Mucosa of descending colon (tissue), 3 donors: Measurements from ENCODE around the gene KNSTRN. TPM values are rescaled to one million over a fixed set of nuclear protein-coding genes. Genes with fewer than 3 reads are reported as not detected.

Experiments
- ATAC-seq: fragments of 200-7000 bp; cut with Tn5 transposase; one replicate; pipeline ENCODE4 v1.9.1; 2020; ENCODE audit warnings: mild to moderate bottlenecking, moderate library complexity
- DNase-seq, 3 donors: peaks; one replicate each; pipeline ENCODE4 v3.0.0-alpha.2; 2020
- H3K36me3 ChIP-seq: fragments of 200-600 bp; one replicate; pipeline ENCODE4 v1.8.0; 2021; ENCODE audit warnings: low read depth, mild to moderate bottlenecking
- H3K4me1 ChIP-seq: fragments of 200-600 bp; one replicate; pipeline ENCODE4 v1.8.0; 2021; ENCODE audit warnings: low read depth, mild to moderate bottlenecking
- H3K4me3 ChIP-seq: fragments of 200-600 bp; one replicate; pipeline ENCODE4 v1.8.0; 2021; ENCODE audit warnings: mild to moderate bottlenecking
- H3K9me3 ChIP-seq: fragments of 200-600 bp; one replicate; pipeline ENCODE4 v1.8.0; 2021; ENCODE audit warnings: mild to moderate bottlenecking
- intact Hi-C, 2 donors: fragments of 100-400 bp; cut with DNase I in 1 of 2; cut with micrococcal nuclease in 1 of 2; formaldehyde crosslinking; loops; one replicate each; pipeline versions ENCODE4 v1.11.0 to v1.11.1; 2022; cut with DNase I, micrococcal nuclease
- total RNA-seq, 3 donors: library from RNA; stranded (reverse); fragmentation: NEBNext Ultra II Directional in 2 of 3; extraction: Animal tissue kit (Norgen Biotek cat#: 25700) in 2 of 3; gene quantifications; one replicate each; pipeline versions ENCODE4 v1.2.1 to v1.2.4, GENCODE V29; 2021 to 2023
- TF ChIP-seq, protein P1 (sequence below): fragments of 200-600 bp; IDR thresholded peaks from one replicate; pipeline ENCODE4 v1.8.0; 2022; ENCODE audit warnings: antibody characterized with exemption, mild to moderate bottlenecking
- donor health status: DM: no; HTN: no; CAD: no; lungs with moderate emphysema.
- donor health status: DM: no; HTN: no; CAD: no.
- donor health status: DM: no; HTN: yes; CAD: no.

The KNSTRN gene
- total RNA-seq, 3 donors from 2014 or later = 9.4 to 16.4 (median 10.5) TPM

DNA sequence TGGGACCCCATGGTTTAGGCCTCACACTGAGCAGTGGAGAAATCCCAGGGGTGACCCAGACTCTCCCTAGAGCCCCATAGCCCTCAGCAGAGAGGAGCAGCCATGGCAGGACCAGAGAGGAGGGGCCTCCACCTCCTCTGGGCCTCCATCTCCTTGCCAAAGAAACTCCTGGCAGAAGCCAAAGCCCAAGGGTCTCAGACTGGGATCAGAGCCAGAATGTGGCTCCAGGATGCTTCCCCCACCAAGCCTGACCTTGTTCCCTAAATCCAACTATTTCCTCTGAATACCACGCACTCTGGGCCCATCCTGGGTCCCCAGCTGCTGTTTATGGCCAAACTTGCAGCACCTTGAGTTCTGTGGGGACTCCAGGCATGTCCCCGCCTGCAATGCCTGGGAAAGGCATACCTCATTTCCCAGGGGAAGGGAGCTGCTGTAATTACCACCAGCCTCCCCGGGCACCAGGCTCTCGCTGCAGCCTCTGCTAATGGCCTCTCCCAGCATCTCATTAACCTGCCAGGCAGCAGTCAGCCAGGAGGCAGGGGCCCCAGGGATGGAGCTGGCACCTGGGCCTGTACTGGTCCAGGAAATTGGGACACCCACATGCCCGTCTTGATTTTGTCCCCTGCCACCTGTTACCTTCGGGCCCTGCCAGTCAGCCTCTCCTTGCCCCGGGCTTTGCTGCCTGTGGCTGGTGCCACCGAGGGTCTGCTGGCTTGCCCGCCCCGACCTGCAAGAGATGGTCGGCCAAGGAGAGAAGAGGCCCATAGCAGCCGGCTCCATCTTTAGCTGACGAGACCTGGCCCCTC is 46.4 kb upstream of the KNSTRN start:
- H3K9me3 ChIP-seq = no peaks in the 10 kb centered on the region
- no peaks in the 10 kb centered on the region for H3K36me3 ChIP-seq
- TF ChIP-seq, protein P1, sequence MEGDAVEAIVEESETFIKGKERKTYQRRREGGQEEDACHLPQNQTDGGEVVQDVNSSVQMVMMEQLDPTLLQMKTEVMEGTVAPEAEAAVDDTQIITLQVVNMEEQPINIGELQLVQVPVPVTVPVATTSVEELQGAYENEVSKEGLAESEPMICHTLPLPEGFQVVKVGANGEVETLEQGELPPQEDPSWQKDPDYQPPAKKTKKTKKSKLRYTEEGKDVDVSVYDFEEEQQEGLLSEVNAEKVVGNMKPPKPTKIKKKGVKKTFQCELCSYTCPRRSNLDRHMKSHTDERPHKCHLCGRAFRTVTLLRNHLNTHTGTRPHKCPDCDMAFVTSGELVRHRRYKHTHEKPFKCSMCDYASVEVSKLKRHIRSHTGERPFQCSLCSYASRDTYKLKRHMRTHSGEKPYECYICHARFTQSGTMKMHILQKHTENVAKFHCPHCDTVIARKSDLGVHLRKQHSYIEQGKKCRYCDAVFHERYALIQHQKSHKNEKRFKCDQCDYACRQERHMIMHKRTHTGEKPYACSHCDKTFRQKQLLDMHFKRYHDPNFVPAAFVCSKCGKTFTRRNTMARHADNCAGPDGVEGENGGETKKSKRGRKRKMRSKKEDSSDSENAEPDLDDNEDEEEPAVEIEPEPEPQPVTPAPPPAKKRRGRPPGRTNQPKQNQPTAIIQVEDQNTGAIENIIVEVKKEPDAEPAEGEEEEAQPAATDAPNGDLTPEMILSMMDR = no peak
- no peak overlapping the region for H3K4me3 ChIP-seq
- no peak for ATAC-seq
- intact Hi-C loops = no loop called here
- H3K4me1 ChIP-seq = peaks cover 38% of the 10 kb centered on the region
- DNase-seq = peak in 2 of 3 donors; percentile 27 to 47

DNA sequence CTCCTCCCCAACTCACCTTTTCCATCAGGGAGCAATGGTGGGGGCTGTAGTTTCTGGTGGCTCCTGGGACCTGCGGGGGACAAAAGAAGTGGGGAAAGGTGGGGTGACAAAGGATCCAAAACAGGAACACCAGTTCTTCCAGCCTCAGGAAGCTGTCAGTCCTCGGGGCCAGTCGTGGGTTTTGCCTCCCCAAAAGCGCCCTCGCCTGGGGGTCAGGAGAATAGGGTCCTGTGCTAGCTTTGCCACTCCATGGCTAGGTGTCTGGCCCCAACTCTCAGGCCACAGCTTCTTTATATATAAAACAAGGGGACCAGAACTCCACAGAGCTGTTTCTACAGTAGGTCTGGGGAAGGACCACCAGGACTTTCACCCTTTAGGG is 45.8 kb upstream of the KNSTRN start:
- intact Hi-C loops = no loop called here
- no peaks in the 10 kb centered on the region for H3K36me3 ChIP-seq
- H3K4me1 ChIP-seq = peaks cover 44% of the 10 kb centered on the region

DNA sequence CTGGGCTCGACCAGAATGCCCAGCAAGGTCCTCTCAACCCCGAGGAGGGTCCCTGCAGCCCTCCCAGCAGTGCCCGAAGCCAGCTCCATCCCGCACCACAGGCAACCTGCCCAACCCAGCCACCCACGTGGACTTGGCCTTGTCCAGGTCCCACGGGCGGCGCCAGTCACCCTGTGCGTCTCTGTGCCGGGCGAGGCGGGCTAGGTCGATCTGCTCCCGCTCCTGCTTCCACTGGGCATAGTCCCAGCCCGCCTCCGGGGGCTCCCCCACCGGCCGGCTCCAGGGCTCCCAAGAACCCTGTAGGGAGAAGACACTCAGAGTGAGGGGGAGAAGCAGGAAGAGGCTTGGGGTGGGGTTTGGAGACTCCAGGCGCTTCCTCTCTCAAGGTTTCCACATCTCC is 44.9 kb upstream of the KNSTRN start:
- peak in 2 of 3 donors; percentile 50 to 72 for DNase-seq
- Histone ChIP-seq H3K4me1 (peaks cover 51% of the 10 kb centered on the region), H3K9me3 (no peaks in the 10 kb centered on the region), H3K4me3 (no peak overlapping the region), H3K36me3 (no peaks in the 10 kb centered on the region)
- intact Hi-C loops = no loop called here
- TF ChIP-seq, protein P1 = no peak
- no peak for ATAC-seq

More for the DNA sequence above, 45.8 kb upstream of the KNSTRN start:
- TF ChIP-seq, protein P1 = no peak
- H3K4me3 ChIP-seq = no peak overlapping the region
- H3K9me3 ChIP-seq = no peaks in the 10 kb centered on the region
- DNase-seq (peak in 2 of 3 donors; percentile 44 to 48), ATAC-seq (no peak)

DNA sequence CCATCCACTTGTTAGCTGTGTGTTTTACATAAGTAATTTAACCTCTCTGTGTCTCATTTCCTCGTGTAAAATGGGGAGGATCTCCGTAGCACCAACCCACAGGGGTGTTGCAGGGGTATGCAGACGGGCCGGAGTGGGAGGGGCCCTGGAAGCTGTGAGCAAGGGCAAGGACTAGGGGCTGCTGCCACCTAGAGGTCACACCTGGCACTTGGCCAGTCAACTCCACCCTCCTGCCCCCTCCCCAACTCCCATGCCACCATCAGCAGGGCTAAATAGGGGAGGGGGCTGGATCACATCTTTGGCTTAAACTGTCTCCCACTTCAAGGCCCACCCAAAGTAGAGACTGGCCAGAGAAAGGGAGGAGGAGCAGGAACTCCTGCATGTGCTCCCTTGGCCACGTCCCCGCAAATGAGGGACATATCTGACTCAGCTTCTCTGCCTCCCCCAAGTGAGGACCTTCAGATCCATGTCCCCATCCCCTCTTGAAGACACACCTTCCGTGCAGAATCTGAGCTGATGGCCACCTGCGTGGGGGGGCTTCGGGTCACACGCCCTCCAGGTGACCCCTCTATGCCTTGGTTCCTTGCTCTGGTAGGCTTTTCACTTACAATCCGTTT is 44.4 kb upstream of the KNSTRN start:
- Histone ChIP-seq H3K9me3 (no peaks in the 10 kb centered on the region), H3K4me1 (peaks cover 54% of the 10 kb centered on the region), H3K36me3 (no peaks in the 10 kb centered on the region), H3K4me3 (no peak overlapping the region)
- peak; percentile 34 for ATAC-seq
- intact Hi-C loops = no loop called here
- TF ChIP-seq, protein P1 = peak; percentile 52
- DNase-seq = peak; percentile 81 to 86 (median 83)

DNA sequence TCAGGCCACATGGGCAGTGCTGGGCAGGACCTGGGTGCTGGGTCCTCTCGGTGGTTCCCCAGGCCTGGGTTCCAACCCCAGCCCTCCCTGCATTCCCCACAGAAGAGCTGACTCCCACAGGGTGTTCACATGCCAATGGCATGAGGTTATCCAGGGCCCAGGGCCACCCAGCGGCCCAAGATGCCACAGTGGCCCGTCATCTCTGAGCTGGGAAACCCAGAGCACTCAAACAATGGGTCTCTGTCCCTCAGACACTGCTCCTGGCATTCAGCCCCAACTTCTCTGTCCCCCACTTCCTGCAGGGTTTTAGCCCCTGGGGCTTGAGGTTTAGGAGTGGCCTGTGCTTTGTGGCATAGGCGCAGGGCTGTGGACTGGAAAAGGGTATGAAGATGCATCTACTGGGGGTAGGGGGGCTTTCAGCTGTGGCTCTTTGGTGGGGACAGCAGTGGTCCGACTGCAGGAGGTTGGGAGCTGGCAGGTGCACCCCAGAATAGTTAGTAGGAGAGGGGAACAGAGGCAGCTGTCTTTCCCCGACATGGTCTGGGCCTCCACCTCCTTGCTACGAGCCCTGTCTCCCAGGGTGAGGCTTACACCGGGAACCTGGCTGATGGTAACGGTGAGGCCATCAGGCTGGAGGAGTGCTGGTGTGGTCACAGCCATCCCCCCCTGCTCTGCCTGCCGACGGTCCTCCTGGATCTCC is 43.5 kb upstream of the KNSTRN start:
- DNase-seq = peak in 1 of 3 donors; percentile 40
- no peak overlapping the region for H3K4me3 ChIP-seq
- no peaks in the 10 kb centered on the region for H3K9me3 ChIP-seq
- intact Hi-C loops = no loop called here
- no peak for ATAC-seq
- H3K4me1 ChIP-seq = peaks cover 63% of the 10 kb centered on the region
- no peaks in the 10 kb centered on the region for H3K36me3 ChIP-seq
- TF ChIP-seq, protein P1 = no peak
